Activated T-cell treated with anti-CD3 and anti-CD28 coated beads for 1 hour (primary cell): ENCODE data around the gene IPP.
"Not testable (repeated sequence)": the region's sequence is repeated elsewhere in the genome, so short reads cannot be mapped to it uniquely, and the experiment has no call there.

Experiments
- DNase-seq: peaks from one replicate; pipeline ENCODE4 v3.0.0-alpha.2; 2020; ENCODE audit warnings: low read depth

Gene IPP

GRCh38 chr1:45750298-45751038 is at the start of gene IPP:
TSS of gene IPP (minus strand) at chr1:45750653. CDS start at chr1:45746411, 4,242 bp downstream.
- DNase-seq, result peak; percentile 86

GRCh38 chr1:45796946-45797345 is 46.5 kb upstream of the IPP start:
- no peak for DNase-seq

GRCh38 chr1:45796381-45796780 is 45.9 kb upstream of the IPP start:
- DNase-seq, result no peak

- no peak for DNase-seq
Measured at GRCh38 chr1:45793942-45794604, 43.6 kb upstream of the IPP start.

GRCh38 chr1:45792744-45793143 is 42.3 kb upstream of the IPP start:
- no peak for DNase-seq

- no peak for DNase-seq
Measured at GRCh38 chr1:45789601-45790000, 39.1 kb upstream of the IPP start.

- DNase-seq, result no peak
Measured at GRCh38 chr1:45787905-45788304, 37.5 kb upstream of the IPP start.

- no peak for DNase-seq
Measured at GRCh38 chr1:45785583-45785982, 35.1 kb upstream of the IPP start.

GRCh38 chr1:45775794-45776193 is 25.3 kb upstream of the IPP start:
- DNase-seq, result no peak

GRCh38 chr1:45772971-45773370 is 22.5 kb upstream of the IPP start:
- no peak for DNase-seq

- DNase-seq, result no peak
Measured at GRCh38 chr1:45769261-45769932, 18.9 kb upstream of the IPP start.

- no peak for DNase-seq
Measured at GRCh38 chr1:45767035-45767434, 16.6 kb upstream of the IPP start.

- no peak for DNase-seq
Measured at GRCh38 chr1:45765999-45766792, 15.7 kb upstream of the IPP start.

GRCh38 chr1:45762291-45762690 is 11.8 kb upstream of the IPP start:
- DNase-seq, result no peak

- no peak for DNase-seq
Measured at GRCh38 chr1:45755697-45756096, 5.2 kb upstream of the IPP start.

GRCh38 chr1:45753248-45754037 is 3.0 kb upstream of the IPP start:
- no peak for DNase-seq

GRCh38 chr1:45752441-45753052 is 2.1 kb upstream of the IPP start:
- DNase-seq, result no peak

GRCh38 chr1:45752014-45752413 is 1.6 kb upstream of the IPP start:
- no peak for DNase-seq

- not testable (repeated sequence) for DNase-seq
Measured at GRCh38 chr1:45751039-45751838, 786 bp upstream of the IPP start.

GRCh38 chr1:45746922-45747321 is 3.5 kb downstream of the IPP start:
- DNase-seq, result no peak
